ENCODE results near the gene CHST12.
"Not testable (repeated sequence)": the region's sequence is repeated elsewhere in the genome, so short reads cannot be mapped to it uniquely, and the experiment has no call there.

CHST12 gene

GRCh38 chr7:2435146-2435545 is 31.7 kb downstream of the CHST12 start:
- DNase-seq (ENCODE audit: low read depth): no peak

GRCh38 chr7:2436341-2437104 is 33.1 kb downstream of the CHST12 start:
- no peak for DNase-seq (ENCODE audit: low read depth)

GRCh38 chr7:2437136-2437535 is 33.7 kb downstream of the CHST12 start:
- no peak for DNase-seq (ENCODE audit: low read depth)

- no peak for DNase-seq (ENCODE audit: low read depth)
Observed at GRCh38 chr7:2437537-2438148, 34.2 kb downstream of the CHST12 start.

GRCh38 chr7:2438186-2438585 is 34.8 kb downstream of the CHST12 start:
- DNase-seq (ENCODE audit: low read depth): no peak

GRCh38 chr7:2438775-2439174 is 35.4 kb downstream of the CHST12 start:
- no peak for DNase-seq (ENCODE audit: low read depth)

GRCh38 chr7:2440608-2441245 is 37.3 kb downstream of the CHST12 start:
- no peak for DNase-seq (ENCODE audit: low read depth)

- no peak for DNase-seq (ENCODE audit: low read depth)
Observed at GRCh38 chr7:2441430-2442058, 38.1 kb downstream of the CHST12 start.

GRCh38 chr7:2443491-2443890 is 40.1 kb downstream of the CHST12 start:
- DNase-seq (ENCODE audit: low read depth): no peak

GRCh38 chr7:2444476-2444875 is 41.1 kb downstream of the CHST12 start:
- no peak for DNase-seq (ENCODE audit: low read depth)

- no peak for DNase-seq (ENCODE audit: low read depth)
Observed at GRCh38 chr7:2445047-2445446, 41.6 kb downstream of the CHST12 start.

GRCh38 chr7:2445898-2446555 is 42.6 kb downstream of the CHST12 start:
- DNase-seq (ENCODE audit: low read depth): no peak

- no peak for DNase-seq (ENCODE audit: low read depth)
Observed at GRCh38 chr7:2446676-2447075, 43.3 kb downstream of the CHST12 start.

- DNase-seq (ENCODE audit: low read depth): no peak
Observed at GRCh38 chr7:2450198-2451107, 47.0 kb downstream of the CHST12 start.

- DNase-seq (ENCODE audit: low read depth): peak; percentile 75
Observed at GRCh38 chr7:2451171-2452073, 48.0 kb downstream of the CHST12 start.

GRCh38 chr7:2452074-2452507 is 48.7 kb downstream of the CHST12 start:
- no peak for DNase-seq (ENCODE audit: low read depth)

GRCh38 chr7:2452643-2453270 is 49.3 kb downstream of the CHST12 start:
- no peak for DNase-seq (ENCODE audit: low read depth)

- DNase-seq (ENCODE audit: low read depth): not testable (repeated sequence)
Observed at GRCh38 chr7:2453849-2454248, 50.4 kb downstream of the CHST12 start.

- no peak for DNase-seq (ENCODE audit: low read depth)
Observed at GRCh38 chr7:2459674-2460073, 56.3 kb downstream of the CHST12 start.

- no peak for DNase-seq (ENCODE audit: low read depth)
Observed at GRCh38 chr7:2460188-2460587, 56.8 kb downstream of the CHST12 start.

Data from activated T-cell treated with anti-CD3 and anti-CD28 coated beads for 24 hours (primary cell).